Activated CD4-positive, alpha-beta T cell treated with anti-CD3 and anti-CD28 coated beads, Interleukin-2, Interleukin-6, amounts not matched to agents 100 ng/mL and 50 ng/mL, durations not matched to agents 16 hours and 8 hours (primary cell): ENCODE measurements around the gene AP1S1.
A peak's percentile ranks its signal among the peaks of the same experiment; 100 is the strongest.
"Not testable (repeated sequence)": the region's sequence is repeated elsewhere in the genome, so short reads cannot be mapped to it uniquely, and the experiment has no call there.

ENCODE experiments used
- DNase-seq: peaks from one replicate; pipeline ENCODE4 v3.0.0-alpha.2; 2020

AP1S1 gene

GRCh38 chr7:101125989-101126650 is 28.2 kb upstream of the AP1S1 start:
- peak; percentile 15 for DNase-seq

- peak; percentile 59 for DNase-seq
Measured at GRCh38 chr7:101126651-101127459, 27.4 kb upstream of the AP1S1 start, which contains the start of gene SERPINE1. TSS of gene SERPINE1 (plus strand) at chr7:101127104. CDS start at chr7:101128394, 1,290 bp downstream.

DNA sequence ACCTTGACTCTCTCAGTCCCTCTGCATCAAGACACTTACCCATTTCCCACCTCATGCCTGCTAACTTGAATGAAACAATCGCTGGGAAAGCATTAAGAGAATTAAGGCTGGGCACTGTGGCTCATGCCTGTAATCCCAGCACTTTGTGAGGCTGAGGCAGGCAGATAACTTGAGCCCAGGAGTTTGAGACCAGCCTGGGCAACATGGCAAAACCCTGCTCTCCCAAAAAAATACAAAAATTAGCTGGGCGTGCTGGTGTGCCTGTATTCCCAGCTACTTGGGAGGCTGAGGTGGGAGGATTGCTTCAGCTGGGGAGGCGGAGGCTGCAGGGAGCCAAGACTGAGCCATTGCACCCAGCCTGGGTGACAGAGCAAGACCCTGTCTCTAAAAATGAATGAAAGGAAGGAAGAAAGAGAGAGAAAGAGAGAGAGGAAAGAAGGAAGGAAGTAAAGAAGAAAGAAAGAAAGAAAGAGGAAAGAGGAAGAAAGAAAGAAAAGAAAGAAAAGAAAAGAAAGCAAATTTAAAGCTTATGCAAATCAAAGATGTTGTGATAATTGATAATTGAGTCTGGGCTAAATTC is 26.7 kb upstream of the AP1S1 start:
- DNase-seq: no peak

DNA sequence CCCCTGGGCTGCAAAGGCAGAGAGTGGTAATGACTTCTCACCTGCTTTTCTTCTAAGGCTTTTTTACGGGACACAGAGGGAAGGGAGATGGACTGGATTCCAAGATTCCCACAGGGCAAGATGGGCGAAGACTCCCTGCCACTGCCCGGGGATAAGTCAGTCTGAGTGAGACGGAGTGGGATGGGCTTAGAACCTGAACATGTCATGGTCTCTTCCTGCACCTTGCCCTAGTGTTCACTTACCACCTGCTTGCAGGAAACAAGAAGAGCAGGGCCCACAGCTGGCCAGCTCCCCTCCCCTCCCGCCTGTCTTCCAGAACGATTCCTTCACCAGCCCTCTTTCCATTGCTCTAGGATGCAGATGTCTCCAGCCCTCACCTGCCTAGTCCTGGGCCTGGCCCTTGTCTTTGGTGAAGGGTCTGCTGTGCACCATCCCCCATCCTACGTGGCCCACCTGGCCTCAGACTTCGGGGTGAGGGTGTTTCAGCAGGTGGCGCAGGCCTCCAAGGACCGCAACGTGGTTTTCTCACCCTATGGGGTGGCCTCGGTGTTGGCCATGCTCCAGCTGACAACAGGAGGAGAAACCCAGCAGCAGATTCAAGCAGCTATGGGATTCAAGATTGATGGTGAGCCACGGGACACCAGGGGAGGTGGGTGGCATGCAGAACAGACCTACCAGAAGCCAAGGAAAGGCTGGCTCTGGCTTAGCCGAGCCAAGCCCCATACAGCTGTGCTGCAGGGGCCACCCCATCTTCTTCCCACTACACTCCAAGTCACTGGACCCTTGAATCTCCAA is 26.0 kb upstream of the AP1S1 start:
- no peak for DNase-seq

- DNase-seq: no peak
Measured at GRCh38 chr7:101129603-101130117, 24.6 kb upstream of the AP1S1 start.

- not testable (repeated sequence) for DNase-seq
Measured at GRCh38 chr7:101132626-101133600, 21.4 kb upstream of the AP1S1 start.

DNA sequence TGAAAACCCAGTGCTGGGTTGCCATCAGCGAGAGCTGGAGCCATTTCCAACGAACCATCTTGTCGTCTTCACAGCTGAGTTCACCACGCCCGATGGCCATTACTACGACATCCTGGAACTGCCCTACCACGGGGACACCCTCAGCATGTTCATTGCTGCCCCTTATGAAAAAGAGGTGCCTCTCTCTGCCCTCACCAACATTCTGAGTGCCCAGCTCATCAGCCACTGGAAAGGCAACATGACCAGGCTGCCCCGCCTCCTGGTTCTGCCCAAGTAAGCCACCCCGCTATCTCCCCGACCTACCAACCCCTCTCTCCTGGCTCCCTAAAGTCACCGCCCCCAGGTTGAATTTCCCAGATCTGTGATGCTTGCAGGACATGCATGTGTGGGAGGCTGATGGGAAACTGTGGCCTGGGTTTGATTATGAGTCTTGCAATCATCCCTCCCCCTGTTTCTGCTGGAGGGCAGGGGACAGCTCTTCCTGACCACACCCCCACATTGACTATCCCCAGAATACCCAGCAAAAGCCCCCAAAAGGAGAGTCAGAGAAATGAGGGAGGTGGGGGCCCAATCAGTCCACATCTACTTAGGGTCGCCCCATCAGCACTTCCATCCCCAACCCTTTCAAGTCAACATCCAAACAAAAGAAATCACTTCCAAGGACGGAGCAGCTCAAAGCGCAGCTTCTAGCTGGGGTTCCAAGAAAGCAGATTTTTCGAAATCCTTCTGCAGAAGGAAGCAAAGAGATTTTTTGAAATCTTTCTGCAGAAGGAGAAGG is 20.5 kb upstream of the AP1S1 start:
- no peak for DNase-seq

DNA sequence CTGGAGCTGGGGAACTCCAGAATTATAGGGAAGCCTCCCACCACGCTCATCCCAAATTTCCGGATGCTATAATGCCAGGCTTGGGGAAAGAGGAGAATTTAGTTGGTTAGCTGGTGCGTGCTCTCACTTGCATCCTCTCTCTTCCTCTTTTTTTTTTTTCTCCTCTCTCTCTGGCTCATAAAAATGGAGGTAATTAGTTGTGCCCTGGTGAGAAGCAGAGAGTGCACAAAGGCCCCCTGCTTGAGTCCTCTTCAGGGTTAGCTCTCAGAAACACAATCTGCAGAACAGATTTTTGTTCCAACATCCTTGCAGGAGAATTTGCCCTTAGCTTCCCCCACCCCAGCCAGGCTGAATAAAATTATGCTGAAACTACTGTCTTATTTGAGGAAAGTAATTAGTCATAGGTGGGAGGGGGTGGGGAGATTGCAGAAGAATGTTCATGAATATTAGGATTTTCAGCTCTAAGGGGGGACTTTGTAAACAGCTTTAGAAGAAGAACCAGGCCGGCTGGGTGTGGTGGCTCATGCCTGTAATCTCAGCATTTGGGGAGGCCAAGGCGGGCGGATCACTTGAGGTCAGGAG is 19.8 kb upstream of the AP1S1 start:
- no peak for DNase-seq

DNA sequence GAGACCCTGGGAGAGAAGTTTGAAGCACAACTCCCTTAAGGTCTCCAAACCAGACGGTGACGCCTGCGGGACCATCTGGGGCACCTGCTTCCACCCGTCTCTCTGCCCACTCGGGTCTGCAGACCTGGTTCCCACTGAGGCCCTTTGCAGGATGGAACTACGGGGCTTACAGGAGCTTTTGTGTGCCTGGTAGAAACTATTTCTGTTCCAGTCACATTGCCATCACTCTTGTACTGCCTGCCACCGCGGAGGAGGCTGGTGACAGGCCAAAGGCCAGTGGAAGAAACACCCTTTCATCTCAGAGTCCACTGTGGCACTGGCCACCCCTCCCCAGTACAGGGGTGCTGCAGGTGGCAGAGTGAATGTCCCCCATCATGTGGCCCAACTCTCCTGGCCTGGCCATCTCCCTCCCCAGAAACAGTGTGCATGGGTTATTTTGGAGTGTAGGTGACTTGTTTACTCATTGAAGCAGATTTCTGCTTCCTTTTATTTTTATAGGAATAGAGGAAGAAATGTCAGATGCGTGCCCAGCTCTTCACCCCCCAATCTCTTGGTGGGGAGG is 16.5 kb upstream of the AP1S1 start:
- DNase-seq: no peak

GRCh38 chr7:101138213-101138870 is 15.9 kb upstream of the AP1S1 start:
- DNase-seq: peak; percentile 92

GRCh38 chr7:101140339-101140699 is 14.0 kb upstream of the AP1S1 start:
- no peak for DNase-seq

DNA sequence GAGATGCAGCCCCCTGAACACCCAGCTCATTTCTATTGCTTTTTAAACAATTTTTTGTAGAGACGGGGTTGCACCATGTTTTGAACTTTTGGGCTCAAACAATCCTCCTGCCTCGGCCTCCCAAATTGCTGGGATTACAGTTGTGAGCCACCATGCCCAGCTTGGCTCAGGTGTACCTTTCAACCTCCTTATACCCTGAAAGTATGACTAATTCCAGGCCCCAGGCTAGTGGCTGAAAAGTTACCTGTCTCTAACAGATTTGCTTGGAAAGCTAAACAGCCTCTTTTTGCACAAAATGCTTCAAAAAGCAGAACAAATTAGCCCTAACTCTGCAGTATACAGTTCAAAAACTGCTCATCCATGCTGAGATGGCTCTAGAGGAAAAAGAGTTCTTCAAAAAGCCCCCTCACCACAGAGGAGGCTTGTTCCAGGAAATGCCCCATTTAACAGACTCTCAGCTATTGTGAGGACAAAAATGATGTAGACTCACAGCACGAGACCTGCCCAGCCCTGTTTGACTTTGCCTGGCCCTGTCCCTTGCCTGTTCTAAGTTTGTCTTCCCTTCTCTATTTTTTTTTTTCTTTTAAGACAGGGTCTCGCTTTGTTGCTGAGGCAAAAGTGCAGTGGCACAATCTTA is 13.4 kb upstream of the AP1S1 start:
- no peak for DNase-seq

- no peak for DNase-seq
Measured at GRCh38 chr7:101151908-101152651, 2.2 kb upstream of the AP1S1 start.

- DNase-seq: no peak
Measured at GRCh38 chr7:101154693-101155102, 422 bp downstream of the AP1S1 start.

DNA sequence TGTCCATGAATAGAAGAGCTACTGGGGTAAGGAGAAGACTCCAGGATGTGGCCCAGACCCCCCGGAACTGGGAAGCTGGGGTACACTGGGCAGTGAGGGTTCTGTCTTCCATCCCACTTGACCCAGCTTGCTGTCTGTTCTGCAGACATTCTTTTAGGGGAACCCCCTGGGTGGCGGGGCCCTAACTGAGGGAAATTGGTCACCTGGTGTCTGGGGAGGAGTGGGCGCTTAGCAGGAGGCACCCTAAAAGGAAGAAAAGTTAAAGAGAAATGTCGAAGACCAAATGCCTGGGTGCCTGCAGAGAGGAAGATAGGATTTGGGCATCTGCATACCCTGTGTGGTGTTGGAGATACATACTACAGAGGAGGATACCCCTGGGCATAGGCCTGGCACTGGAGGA is 1.0 kb downstream of the AP1S1 start:
- DNase-seq: no peak

GRCh38 chr7:101156277-101156676 is 2.0 kb downstream of the AP1S1 start:
- no peak for DNase-seq

GRCh38 chr7:101156866-101157589 is 2.8 kb downstream of the AP1S1 start:
- DNase-seq: no peak
